Common myeloid progenitor, CD34-positive (primary cell): ENCODE results near the gene NRF1.

Experiments
- CTCF ChIA-PET: fragments of 350-600 bp; sonication (Branson Sonifier 250); formaldehyde crosslinking; loops from one replicate; lab custom pipeline; 2021; ENCODE audit warnings: antibody characterized with exemption; lab: Charles Lee
- POLR2A ChIA-PET: fragments of 350-600 bp; sonication (Branson Sonifier 250); formaldehyde crosslinking; loops from one replicate; lab custom pipeline; 2021; ENCODE audit warnings: antibody characterized with exemption; lab: Charles Lee
- DNase-seq, 3 donors: peaks; one replicate each; pipeline versions ENCODE4 v3.0.0 to v3.0.0-alpha.2; 2013
- H3K27ac ChIP-seq, 2 experiments: 1 replicate in 1 of 2; 2 replicates in 1 of 2; pipeline ENCODE4 v1.7.0; 2013; ENCODE audit warnings: inconsistent platforms in 2 of 2, low read length in 2 of 2, mild to moderate bottlenecking in 2 of 2, low read depth in 1 of 2, moderate library complexity in 1 of 2; ENCODE audit not compliant: severe bottlenecking in 2 of 2, insufficient read depth in 1 of 2, poor library complexity in 1 of 2
- H3K27me3 ChIP-seq, 5 experiments: replicated peaks in 2 of 5; 1 replicate in 3 of 5; 2 replicates in 2 of 5; pipeline versions ENCODE4 v1.6.1 to v1.7.0; 2013; ENCODE audit warnings: low read length in 4 of 5, mild to moderate bottlenecking in 2 of 5, moderate library complexity in 2 of 5, inconsistent platforms in 1 of 5; ENCODE audit not compliant: insufficient read depth in 5 of 5, control insufficient read depth in 4 of 5
- H3K36me3 ChIP-seq, 4 experiments: 1 replicate in 2 of 4; 2 replicates in 2 of 4; pipeline versions ENCODE4 v1.6.1 to v1.7.0; 2013; ENCODE audit warnings: low read length in 3 of 4, control low read depth in 1 of 4, mild to moderate bottlenecking in 1 of 4; ENCODE audit not compliant: control insufficient read depth in 4 of 4, insufficient read depth in 4 of 4
- H3K4me1 ChIP-seq, 4 experiments: 1 replicate in 3 of 4; 2 replicates in 1 of 4; pipeline versions ENCODE4 v1.6.1 to v1.7.1; 2013; ENCODE audit warnings: low read length in 3 of 4, mild to moderate bottlenecking in 3 of 4, control low read depth in 1 of 4, inconsistent platforms in 1 of 4, moderate library complexity in 1 of 4; ENCODE audit not compliant: control insufficient read depth in 4 of 4, insufficient read depth in 4 of 4; ENCODE audit errors: control extremely low read depth in 1 of 4
- H3K4me3 ChIP-seq, 7 experiments: 1 replicate in 4 of 7; 2 replicates in 3 of 7; pipeline versions ENCODE4 v1.5.1 to v1.7.0; 2013; ENCODE audit warnings: mild to moderate bottlenecking in 7 of 7, low read length in 6 of 7, moderate library complexity in 6 of 7, inconsistent platforms in 2 of 7, low read depth in 2 of 7, control low read depth in 1 of 7; ENCODE audit not compliant: insufficient read depth in 4 of 7, control insufficient read depth in 1 of 7; ENCODE audit errors: extremely low read depth in 1 of 7
- H3K9me3 ChIP-seq, 5 experiments: 1 replicate in 4 of 5; 2 replicates in 1 of 5; pipeline versions ENCODE4 v1.6.1 to v1.7.1; 2013; ENCODE audit warnings: low read length in 4 of 5, mild to moderate bottlenecking in 2 of 5, inconsistent platforms in 1 of 5, low read depth in 1 of 5, moderate library complexity in 1 of 5; ENCODE audit not compliant: control insufficient read depth in 4 of 5, insufficient read depth in 2 of 5; ENCODE audit errors: control extremely low read depth in 1 of 5
- WGBS: methylation state at CpG from one replicate; pipeline ENCODE4 v1.1.5; 2013; ENCODE audit not compliant: insufficient coverage; 5-methylcytosine and 5-hydroxymethylcytosine counted together

NRF1 gene

DNA sequence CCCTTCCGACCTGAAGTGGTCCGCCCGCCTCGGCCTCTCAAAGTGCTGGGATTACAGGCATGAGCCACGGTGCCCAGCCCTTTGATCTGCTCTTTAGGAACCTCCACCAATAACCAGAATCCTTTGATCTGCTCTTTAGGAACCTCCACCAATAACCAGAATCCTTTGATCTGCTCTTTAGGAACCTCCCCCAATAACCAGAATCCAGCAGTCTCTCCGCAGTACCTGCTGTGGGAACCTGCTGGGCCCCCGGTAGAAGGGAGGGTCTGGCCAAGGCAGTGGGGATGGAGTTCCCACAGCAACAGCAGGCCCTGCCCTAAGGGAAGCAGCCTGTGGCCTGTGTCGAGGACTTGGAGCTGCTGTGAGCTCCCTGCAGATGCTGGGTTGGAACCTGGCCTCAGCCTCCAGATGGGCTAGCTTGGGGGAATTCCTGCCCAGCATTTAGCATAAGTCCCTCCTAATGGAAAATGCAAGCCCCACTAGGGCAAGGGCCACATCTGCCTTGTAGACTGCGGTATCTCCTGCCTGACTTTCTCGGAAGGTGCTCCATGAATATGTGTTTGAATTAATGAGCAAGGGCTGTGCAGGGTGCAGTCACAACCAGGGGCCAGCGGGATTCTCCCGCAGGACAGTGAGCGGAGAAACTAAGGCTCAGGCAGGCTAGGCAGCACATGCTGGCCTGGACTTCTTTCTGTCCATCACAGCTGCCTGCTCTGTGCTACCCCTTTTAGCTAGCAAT lies 175.5 kb downstream of the NRF1 start:
- no peak overlapping the region for H3K4me3 ChIP-seq
- peaks cover 8 to 85% (median 53%) of the 10 kb centered on the region in 5 experiments for H3K27me3 ChIP-seq
- H3K9me3 ChIP-seq: no peaks in the 10 kb centered on the region
- H3K36me3 ChIP-seq: no peaks in the 10 kb centered on the region
- WGBS: 56% methylated on average over 13 of the region's 13 CpGs
- no peak for DNase-seq
- H3K27ac ChIP-seq: no peak overlapping the region
- peaks cover 0 to 27% (median 25%) of the 10 kb centered on the region in 4 experiments for H3K4me1 ChIP-seq
- ChIA-PET POLR2A (no interaction called here), CTCF (interaction anchor here (1.0 to 1.5 kb wide), 3 partner anchors 11 to 38 kb away, joined by 3 to 4 read pairs (median 3); no protein-coding TSS in a partner anchor)

DNA sequence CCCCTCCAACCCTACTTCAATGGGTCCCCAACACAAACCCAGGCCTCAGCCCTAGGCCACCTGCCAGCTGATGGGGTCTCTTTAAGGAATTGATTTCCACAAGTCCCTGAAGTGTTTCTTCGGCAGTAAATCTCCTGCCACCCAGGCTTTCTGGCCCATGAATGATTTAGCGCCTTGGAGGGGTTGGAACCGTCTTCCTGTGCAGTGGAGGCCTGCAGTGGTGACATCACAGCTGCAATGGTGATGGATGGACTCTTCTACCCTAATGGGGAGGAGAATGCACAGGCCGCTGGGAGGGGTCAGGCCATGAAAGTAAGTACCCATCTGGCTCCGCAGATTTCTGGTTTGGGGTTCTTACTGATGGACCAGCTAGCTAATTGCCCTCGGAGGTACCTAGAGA lies 177.5 kb downstream of the NRF1 start:
- H3K27me3 ChIP-seq: peaks cover 8 to 65% (median 39%) of the 10 kb centered on the region in 5 experiments
- ChIA-PET CTCF (interaction anchor here (1.0 to 1.6 kb wide), 2 partner anchors 11 to 12 kb away, joined by 3 read pairs; no protein-coding TSS in a partner anchor), POLR2A (no interaction called here)
- H3K9me3 ChIP-seq: no peaks in the 10 kb centered on the region
- no peak overlapping the region for H3K27ac ChIP-seq
- H3K36me3 ChIP-seq: no peaks in the 10 kb centered on the region
- 97% methylated on average over 3 of the region's 6 CpGs for WGBS
- peaks cover 0 to 17% (median 16%) of the 10 kb centered on the region in 4 experiments for H3K4me1 ChIP-seq
- no peak for DNase-seq
- H3K4me3 ChIP-seq: no peak overlapping the region

DNA sequence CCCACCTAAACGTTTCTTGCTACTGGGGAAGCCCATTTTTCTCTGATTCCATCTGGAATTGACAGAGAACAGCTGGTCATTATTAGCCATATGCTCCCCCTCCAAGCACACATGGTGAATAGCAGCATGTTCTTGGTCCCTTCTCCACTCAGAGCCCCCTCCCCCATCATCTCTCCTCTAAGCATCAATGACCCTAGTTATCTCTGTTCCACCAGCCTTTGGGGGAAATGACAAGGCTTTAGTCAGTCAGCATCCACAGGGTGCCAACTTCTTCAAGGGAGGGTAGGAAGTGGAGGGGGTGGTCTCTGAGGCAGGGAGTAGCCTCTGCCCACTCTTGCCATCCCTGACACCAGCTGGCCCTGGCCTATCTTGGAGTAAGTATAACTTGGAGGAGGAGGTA lies 178.1 kb downstream of the NRF1 start:
- H3K27me3 ChIP-seq: peaks cover 8 to 59% (median 34%) of the 10 kb centered on the region in 5 experiments
- POLR2A ChIA-PET: no interaction called here
- H3K4me1 ChIP-seq: peaks cover 0 to 15% (median 15%) of the 10 kb centered on the region in 4 experiments
- H3K27ac ChIP-seq: no peak overlapping the region
- H3K4me3 ChIP-seq: no peak overlapping the region
- 89% methylated on average over 1 of the region's 1 CpG for WGBS
- no peaks in the 10 kb centered on the region for H3K9me3 ChIP-seq
- no peaks in the 10 kb centered on the region for H3K36me3 ChIP-seq
- CTCF ChIA-PET: interaction anchor here (1.1 to 1.6 kb wide), 2 partner anchors 12 to 35 kb away, joined by 3 read pairs; no protein-coding TSS in a partner anchor
- DNase-seq: peak in 1 of 3 donors; percentile 54

DNA sequence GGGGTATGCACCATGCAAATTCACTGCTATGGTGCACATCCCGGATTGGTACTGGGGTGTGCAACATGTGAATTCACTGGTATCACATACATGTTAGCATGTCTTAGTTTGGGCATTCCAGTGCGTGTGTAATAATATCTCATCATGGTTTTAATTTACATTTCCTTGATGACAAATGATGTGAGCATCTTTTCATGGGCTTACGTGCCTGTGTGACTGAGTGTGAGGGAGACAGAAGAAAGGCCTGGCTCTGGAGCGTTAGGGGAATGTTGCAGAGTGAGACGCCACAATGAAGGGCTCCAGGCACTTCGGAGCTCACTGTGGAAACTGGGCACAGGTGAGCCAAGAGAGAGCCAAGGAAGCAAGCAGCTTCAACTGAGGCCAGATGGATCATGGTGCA lies 178.6 kb downstream of the NRF1 start:
- no peaks in the 10 kb centered on the region for H3K36me3 ChIP-seq
- POLR2A ChIA-PET: no interaction called here

DNA sequence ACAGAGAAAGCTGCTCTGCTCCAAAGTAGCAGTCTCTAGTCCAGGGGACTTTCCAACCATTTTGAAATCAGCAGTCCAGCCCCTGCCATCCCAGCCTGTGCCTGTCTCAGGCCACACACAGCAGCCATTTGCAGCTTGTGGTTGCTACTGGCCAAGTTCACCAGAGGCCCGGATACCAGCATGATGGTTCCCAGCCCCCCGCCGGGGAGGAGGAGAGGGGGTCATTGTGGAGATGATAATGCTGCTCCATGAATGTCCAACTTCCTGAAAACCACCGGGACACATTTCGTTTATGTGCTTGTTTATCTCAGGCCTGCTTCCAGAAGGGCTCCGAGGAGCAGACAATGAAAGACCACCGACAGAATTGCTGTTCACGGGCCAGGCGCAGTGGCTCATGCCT lies 181.2 kb downstream of the NRF1 start:
- H3K9me3 ChIP-seq: no peaks in the 10 kb centered on the region
- H3K36me3 ChIP-seq: no peaks in the 10 kb centered on the region
- CTCF ChIA-PET: interaction anchor here (0.9 to 1.4 kb wide), 2 partner anchors 11 to 33 kb away, joined by 3 to 4 read pairs; no protein-coding TSS in a partner anchor
- H3K4me3 ChIP-seq: no peak overlapping the region
- POLR2A ChIA-PET: no interaction called here
- DNase-seq: no peak
- WGBS: 86% methylated on average over 9 of the region's 9 CpGs
- H3K4me1 ChIP-seq: no peaks in the 10 kb centered on the region
- H3K27me3 ChIP-seq: peaks cover 0 to 29% (median 9%) of the 10 kb centered on the region in 5 experiments
- no peak overlapping the region for H3K27ac ChIP-seq

More for the DNA sequence above, 178.6 kb downstream of the NRF1 start:
- CTCF ChIA-PET: interaction anchor here (0.6 to 1.1 kb wide), 2 partner anchors 35 to 59 kb away, joined by 3 read pairs; no protein-coding TSS in a partner anchor
- Histone ChIP-seq H3K9me3 (no peaks in the 10 kb centered on the region), H3K4me3 (no peak overlapping the region), H3K27me3 (peaks cover 3 to 54% (median 29%) of the 10 kb centered on the region in 5 experiments), H3K27ac (no peak overlapping the region), H3K4me1 (peaks cover 0 to 10% (median 10%) of the 10 kb centered on the region in 4 experiments)
- no peak for DNase-seq
- 92% methylated on average over 4 of the region's 6 CpGs for WGBS

DNA sequence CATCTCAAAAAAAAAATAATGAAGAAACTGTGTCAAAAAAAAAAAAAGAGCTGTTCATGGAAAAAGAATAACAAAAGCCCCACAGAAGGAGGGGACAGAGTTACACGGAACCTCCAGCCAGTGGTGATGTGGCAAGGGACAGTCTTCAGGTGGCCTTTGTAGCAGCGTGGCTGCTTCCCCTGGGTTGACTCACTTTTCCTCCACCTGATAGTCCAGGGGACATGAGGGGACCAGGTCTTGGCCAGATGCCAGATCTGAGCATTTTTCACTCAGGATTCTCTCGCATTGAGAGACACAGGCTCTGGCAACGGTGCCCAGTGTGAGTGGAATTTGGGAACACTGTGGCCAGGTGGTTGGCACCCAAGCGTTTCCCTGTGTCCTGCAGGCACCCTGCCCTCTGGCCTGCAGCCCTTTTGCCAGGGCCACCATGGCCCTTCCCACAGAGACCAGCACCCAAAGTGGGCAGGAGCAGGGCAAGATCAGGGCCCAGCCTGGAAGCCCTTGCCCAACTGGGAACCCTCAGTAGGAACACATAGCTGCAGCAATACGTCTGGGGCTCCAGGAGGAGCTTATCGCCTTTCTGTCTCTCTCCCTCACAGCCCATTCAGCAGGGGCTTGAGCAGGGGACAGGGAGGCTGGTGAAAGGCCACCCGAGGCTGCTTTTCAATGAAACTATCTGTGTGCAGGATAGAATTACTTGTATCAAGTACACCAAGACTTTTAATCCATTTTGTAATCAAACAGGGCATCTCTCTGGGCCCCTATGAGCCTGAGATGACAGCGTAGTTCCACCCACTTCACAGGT lies 182.2 kb downstream of the NRF1 start:
- POLR2A ChIA-PET: interaction anchor here (0.7 kb wide), 1 partner anchor 958 kb away, joined by 3 read pairs; no protein-coding TSS in a partner anchor
- 86% methylated on average over 7 of the region's 9 CpGs for WGBS

More for the DNA sequence above, 182.2 kb downstream of the NRF1 start:
- no peak for DNase-seq
- H3K4me1 ChIP-seq: no peaks in the 10 kb centered on the region
- H3K4me3 ChIP-seq: no peak overlapping the region
- CTCF ChIA-PET: no interaction called here
- no peaks in the 10 kb centered on the region for H3K36me3 ChIP-seq
- H3K27me3 ChIP-seq: peaks cover 0 to 20% (median 6%) of the 10 kb centered on the region in 5 experiments
- no peaks in the 10 kb centered on the region for H3K9me3 ChIP-seq
- no peak overlapping the region for H3K27ac ChIP-seq
